Activated CD4-positive, alpha-beta T cell treated with anti-CD3 and anti-CD28 coated beads for 4 hours (primary cell): ENCODE results near the gene BPI.
"Not testable (repeated sequence)": the region's sequence is repeated elsewhere in the genome, so short reads cannot be mapped to it uniquely, and the experiment has no call there.

Experiments used
- DNase-seq, 2 donors: peaks; one replicate each; pipeline ENCODE4 v3.0.0-alpha.2; 2020

BPI gene

DNA sequence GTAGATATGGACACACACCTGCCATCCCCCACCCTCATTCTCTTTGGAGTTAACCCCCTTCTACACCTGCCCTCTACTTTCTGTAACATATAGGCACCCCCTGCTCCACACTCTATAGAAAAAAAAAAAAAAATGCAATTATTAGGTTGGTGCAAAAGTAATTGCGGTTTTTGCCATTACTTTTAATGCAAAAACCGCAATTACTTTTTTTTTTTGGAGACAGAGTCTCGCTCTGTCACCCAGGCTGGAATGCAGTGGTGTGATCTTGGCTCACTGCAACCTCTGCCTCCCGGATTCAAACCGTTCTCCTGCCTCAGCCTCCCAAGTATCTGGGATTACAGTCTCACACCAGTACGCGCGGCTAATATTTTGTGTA is 35.6 kb downstream of the BPI start:
- DNase-seq, result not testable (repeated sequence)

- no peak for DNase-seq
Observed at GRCh38 chr20:38339997-38340396, 36.0 kb downstream of the BPI start.

- no peak for DNase-seq
Observed at GRCh38 chr20:38340693-38341092, 36.7 kb downstream of the BPI start.

- DNase-seq, result no peak
Observed at GRCh38 chr20:38342216-38342615, 38.3 kb downstream of the BPI start.

- no peak for DNase-seq
Observed at GRCh38 chr20:38342713-38343310, 38.9 kb downstream of the BPI start.

DNA sequence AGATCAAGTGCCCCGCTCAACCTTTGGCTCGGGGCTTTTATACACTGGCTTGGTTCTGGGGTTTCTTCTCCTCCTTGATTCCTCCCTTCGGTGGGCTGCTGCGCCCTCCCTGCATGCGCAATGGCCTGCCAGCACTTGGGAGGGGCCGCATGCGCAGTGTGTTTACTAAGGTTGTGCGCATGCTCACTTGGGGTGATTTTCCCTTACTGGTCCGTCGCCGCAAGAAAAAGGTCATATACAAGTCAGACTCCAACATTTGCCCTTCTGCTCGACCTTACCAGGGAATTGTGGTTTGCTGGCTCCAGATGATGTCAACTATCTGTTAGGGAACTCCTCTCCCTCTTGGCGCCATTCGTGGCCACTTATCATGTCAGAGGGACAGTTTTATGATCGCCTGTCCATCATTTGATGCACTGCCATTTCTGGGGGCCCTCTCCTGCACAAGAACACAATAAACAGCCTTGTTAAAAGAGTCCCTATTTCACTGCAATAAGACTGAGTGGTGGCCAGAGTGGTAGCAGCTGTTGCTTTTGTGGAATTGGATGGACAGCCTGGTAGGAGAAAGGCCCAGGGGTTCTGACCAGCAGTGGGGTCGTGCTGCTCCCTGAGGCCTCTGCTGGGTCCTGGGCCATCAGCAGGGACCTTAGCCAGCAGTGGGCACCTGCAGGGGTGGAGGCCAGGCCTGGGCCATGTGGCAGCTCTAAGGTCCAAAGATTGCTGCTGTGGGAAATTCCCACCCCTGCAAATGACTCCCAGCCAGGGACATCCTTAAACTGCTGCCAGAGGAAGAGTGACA is 39.6 kb downstream of the BPI start:
- DNase-seq, result no peak

DNA sequence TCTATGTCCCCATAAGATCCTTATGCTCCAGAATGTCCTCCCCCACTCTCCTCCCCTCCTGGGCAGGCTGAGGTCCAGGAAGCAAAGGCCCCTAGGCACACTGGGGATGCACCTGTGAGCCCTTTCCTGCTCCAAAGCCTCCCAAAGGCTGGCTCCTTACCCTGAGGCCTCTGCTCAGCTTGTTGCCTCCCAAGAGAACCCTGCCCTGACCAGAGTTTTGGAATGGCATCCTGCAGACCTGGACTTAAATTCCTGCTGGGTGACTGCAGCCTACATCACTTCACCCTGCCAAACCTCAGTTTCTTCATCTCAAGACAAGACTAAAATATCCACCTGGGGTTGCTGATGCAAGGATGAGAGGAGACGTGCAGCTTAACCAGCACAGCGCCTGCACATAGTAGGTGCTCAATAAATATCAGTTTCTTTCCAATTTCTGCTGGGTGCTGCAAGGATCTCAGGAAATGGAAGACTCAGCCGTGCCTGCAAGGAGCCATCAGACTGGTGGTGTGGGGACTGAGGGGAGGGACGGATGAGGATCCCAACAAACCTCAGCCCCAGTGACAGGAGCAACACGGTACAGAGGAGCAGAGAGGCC is 40.2 kb downstream of the BPI start:
- DNase-seq, result no peak

DNA sequence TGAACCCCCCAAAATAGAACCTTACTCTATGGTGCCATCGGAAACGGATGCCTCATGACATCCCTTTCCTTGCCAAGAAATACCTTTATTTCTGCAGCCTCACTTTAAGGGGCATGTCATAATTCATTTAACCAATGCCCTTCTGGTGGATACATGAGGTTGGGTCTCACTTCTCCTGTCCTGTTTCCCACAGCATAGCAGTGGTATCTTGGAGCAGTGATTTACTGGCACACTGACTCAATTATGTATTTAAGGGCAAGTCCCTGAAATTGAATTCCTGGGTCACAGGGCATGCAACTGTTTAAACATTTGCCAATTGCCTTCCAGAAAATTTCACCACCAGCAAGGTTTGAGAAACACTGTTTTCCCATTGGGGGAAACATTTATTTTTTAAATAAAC is 41.7 kb downstream of the BPI start:
- DNase-seq, result no peak

DNA sequence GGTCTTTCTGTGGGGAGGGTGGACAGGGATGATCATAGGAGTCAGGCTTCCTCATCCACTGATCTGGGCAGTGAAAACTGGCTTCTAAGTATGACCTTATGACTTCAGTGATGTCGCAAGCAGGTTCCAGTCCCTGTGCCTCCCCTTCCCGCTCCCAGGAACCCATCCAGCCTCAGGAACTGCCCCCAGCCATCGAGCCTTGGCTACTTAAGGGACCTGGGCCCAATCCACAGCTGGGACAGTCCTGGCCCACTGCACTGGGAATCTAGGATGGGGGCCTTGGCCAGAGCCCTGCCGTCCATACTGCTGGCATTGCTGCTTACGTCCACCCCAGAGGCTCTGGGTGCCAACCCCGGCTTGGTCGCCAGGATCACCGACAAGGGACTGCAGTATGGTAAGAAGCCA is 42.3 kb downstream of the BPI start, which contains the start of gene LBP:
Gene LBP, plus strand, starts transcription at position 236 of the 405 bp plus-strand sequence. Its CDS starts 35 bp downstream, at position 271.
- no peak for DNase-seq

- DNase-seq, result no peak
Observed at GRCh38 chr20:38346741-38347140, 42.8 kb downstream of the BPI start.

DNA sequence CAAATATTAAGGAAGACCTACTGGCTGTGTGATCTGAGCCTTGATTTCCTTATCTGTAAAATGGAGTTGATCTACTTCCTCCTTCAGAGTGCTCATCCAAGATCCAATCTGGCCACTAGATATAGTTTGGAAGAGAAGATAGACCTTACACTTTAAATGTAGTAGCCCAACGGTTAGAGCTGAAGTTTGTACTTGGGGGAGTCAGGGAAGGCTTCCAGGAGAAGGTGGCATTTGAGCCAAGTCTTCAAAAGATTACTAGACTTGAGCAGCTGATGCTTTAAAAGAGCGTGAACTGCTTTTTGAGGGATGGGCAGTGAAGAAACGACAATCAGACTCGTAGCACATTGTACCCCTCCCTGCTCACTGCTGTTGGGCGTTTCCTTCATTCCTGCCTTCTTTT is 45.9 kb downstream of the BPI start:
- DNase-seq, result no peak

- no peak for DNase-seq
Observed at GRCh38 chr20:38350879-38351775, 47.2 kb downstream of the BPI start.

DNA sequence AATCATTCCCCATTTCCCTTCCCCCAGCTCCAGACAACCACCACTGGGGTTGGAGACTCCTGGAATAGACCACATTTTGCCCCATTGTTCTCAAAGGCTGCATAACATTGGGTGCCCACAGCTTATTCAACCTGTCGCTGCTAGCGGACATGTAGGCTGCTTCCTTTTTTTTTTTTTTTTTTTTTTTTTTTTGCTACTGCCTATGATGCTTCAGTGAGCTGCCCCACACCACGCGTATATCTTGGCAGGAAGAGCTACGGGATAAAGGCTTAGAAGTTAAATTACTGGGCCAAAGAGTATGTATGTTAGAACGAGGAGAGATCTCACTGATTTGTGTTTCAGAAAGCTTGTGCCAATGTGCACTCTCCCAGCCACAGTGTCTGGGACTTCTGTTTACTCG is 49.4 kb downstream of the BPI start:
- no peak for DNase-seq

DNA sequence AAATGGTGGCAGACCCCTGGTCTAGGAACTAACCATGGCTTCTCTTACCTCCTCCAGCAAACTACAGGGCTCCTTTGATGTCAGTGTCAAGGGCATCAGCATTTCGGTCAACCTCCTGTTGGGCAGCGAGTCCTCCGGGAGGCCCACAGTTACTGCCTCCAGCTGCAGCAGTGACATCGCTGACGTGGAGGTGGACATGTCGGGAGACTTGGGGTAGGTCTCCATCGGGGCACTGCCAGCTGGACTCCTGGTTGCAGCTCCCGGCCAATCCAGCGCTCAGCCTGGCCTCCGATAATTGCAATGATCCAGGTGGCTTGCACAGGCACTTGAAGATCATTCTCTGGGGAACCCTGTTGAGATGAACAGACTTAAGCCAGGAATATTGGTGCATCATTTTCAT is 50.3 kb downstream of the BPI start:
- DNase-seq, result no peak

DNA sequence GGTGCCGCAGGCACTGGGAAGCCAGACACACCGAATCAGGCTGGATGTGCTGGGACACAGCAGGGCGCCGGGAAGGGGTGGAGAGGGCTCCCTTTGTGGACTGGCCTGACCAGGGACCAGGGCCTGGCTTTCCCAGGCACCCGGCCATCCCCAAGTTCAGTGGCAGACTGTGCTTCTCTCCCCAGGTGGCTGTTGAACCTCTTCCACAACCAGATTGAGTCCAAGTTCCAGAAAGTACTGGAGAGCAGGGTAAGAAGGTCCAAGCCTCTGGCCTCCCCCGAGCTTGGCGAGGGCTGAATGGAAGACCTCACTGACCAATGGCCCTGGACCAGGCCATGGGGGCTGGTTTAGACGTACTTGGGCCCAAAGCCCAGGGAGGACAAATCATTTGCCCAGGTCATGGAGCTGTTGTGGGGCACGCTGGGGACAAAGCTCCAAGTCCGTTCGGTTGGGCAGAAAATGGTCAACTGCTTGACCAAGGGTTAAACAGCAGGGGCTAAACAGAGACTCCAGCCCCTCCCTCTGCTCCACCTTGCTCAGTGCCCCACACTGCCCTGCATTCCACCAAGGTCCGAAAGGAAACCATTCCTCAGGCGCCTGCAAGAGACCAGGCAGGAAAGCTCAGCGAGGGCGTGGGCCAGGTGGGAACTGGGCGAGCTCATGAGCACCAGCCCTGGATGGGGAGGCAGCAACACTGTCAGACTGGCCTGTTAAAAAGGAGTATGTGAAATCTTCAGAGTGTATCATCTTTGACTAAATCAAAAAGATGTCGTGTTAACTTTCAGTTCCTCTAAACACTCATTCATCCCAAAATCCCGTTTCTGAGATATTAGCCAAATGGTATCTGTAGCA is 51.4 kb downstream of the BPI start:
- DNase-seq, result no peak

DNA sequence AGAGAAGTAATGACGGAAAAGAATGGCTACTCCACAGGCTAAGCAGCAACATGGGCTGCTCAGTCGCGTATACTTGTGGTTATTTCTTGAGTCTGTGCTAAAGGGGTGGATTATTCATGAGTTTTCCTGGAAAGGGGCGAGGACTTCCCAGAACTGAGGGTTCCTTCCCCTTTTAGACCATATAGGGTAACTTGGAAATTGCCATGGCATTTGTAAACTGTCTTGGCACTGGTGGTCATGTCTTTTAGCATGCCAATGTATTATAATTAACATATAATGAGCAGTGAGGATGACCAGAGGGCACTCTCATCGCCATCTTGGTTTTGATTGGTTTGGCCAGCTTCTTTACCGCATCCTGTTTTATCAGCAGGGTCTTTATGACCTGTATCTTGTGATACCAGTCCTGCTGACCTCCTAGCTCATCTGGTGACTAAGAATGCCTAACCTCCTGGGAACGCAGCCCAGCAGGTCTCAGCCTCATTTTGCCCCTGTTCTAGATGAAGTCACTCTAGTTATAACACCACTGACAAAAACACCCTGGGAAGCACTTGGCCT is 53.8 kb downstream of the BPI start:
- DNase-seq, result no peak

- DNase-seq, result no peak
Observed at GRCh38 chr20:38358556-38358955, 54.6 kb downstream of the BPI start.

DNA sequence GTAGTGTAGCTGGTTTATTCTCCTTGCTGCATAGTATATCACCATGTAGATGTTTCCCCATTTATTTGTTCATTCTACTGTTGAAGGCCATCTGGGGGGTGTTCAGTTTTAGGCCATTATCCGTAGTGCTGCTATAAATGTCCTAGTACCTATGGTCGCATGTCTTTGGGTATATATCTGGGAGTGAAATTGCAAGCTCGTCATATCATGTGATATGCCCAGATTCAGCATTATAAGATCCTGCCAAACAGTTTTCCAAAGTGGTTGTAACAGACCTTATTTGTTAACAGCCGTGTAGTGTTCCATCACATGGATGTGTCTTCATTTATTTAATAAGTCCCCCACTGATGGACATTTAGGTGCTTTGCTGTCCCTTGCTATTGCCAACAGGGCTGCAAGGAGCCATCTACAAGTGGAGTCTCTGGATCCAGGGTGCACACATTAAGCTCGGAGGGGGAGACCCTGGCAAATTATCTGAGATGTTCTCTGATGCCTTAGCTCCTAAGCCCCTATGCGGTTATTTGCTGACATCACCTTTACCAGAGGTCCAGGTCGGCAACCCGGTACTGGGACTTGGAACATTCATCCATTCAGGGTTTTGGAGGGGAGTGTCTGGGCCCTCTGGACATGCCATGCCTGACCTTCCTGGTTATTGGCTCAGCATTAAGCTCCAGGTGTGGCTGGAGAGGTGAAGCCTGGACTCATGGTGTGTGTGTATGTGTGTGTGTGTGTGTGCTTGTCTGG is 59.2 kb downstream of the BPI start:
- no peak for DNase-seq

- no peak for DNase-seq
Observed at GRCh38 chr20:38369389-38369788, 65.4 kb downstream of the BPI start.

- DNase-seq, result no peak
Observed at GRCh38 chr20:38372806-38373205, 68.8 kb downstream of the BPI start.

- no peak for DNase-seq
Observed at GRCh38 chr20:38373231-38373867, 69.4 kb downstream of the BPI start.
